ENCODE data around the gene DNM3.

- TF ChIP-seq CTCF (IDR thresholded peaks at IDR 0.05) (no peak), POLR2A (IDR thresholded peaks at IDR 0.05) (no peak)
Observed at GRCh38 chr1:172344444-172344843, 503.1 kb downstream of the DNM3 start.

Measured in lower leg skin (tissue), 3 donors.